GM10266 (cell line): ENCODE results near the gene TRABD.
"Not testable (repeated sequence)": the region's sequence is repeated elsewhere in the genome, so short reads cannot be mapped to it uniquely, and the experiment has no call there.

ENCODE experiments used
- DNase-seq: peaks from one replicate; pipeline ENCODE4 v3.0.0; 2012; ENCODE audit errors: extremely low spot score
- TF ChIP-seq, protein P1 (sequence below): IDR thresholded peaks from 2 replicates; pipeline ENCODE4 v1.5.1; 2012; ENCODE audit warnings: mild to moderate bottlenecking, low read depth; ENCODE audit not compliant: control insufficient read depth, insufficient read depth; ENCODE audit errors: missing control alignments

TRABD gene

DNA sequence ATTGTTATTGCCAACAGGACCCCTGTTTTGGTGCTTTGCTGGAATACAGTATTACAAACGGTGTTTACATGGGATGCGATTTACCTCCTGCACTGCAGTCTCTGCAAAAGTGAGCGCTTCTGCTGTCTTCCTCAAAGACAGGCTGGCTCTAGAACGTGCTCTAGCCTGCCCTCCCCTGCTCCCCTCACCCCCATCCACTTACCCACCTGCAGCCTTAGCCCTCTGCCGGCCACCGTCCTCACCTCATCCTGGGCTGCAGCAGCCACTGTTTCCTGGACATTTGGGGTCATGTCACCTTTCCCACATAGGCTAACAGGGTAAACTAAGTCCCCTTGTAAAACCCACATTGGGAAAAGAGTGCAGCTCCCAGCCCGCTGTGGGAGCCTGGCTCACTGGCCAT is 24.8 kb upstream of the TRABD start:
- no peak for DNase-seq
- TF ChIP-seq, protein P1, sequence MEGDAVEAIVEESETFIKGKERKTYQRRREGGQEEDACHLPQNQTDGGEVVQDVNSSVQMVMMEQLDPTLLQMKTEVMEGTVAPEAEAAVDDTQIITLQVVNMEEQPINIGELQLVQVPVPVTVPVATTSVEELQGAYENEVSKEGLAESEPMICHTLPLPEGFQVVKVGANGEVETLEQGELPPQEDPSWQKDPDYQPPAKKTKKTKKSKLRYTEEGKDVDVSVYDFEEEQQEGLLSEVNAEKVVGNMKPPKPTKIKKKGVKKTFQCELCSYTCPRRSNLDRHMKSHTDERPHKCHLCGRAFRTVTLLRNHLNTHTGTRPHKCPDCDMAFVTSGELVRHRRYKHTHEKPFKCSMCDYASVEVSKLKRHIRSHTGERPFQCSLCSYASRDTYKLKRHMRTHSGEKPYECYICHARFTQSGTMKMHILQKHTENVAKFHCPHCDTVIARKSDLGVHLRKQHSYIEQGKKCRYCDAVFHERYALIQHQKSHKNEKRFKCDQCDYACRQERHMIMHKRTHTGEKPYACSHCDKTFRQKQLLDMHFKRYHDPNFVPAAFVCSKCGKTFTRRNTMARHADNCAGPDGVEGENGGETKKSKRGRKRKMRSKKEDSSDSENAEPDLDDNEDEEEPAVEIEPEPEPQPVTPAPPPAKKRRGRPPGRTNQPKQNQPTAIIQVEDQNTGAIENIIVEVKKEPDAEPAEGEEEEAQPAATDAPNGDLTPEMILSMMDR: no peak

DNA sequence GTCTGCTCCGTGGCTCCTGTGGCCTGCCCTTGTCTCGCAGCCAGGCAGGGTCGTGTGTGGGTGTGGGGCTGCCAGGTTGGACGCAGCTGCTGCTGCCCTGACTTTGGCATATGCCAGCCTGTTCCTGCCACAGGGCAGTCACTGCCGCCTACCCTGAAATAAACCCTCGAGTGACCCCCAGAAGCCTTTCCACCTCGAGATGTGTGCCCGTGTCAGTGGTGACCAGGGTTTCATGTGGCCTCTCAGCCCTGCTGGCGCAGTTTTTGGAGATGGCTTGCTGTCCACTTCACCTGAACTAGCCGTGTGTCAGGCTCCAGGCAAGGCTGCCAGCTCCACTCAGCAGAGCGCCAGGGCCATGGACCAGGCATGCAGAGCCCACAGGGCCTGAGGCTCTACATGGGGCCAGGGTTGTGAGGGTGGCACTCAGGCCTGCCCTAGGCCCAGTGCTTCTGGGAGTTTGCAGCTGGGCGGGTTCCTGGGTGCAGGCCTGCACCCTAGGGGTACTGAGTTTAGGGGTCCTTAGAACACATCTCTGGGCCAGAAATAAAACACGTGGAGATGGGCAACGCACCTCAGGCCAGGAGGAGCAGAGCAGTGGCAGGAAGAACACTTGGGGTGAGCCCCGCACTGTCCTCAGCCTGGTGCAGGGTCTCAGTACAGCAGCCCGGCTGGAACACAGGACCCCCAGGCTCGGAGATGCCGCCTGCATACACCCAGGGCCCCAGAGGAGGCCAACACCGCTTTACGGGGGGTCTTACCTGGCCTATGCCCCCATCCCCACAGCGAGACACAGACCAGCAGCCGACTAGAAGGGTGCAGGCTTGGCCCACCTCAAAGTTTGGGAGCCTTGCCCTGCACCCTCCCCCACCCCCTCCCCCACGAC is 24.0 kb upstream of the TRABD start:
- no peak for DNase-seq
- TF ChIP-seq, protein P1: no peak

DNA sequence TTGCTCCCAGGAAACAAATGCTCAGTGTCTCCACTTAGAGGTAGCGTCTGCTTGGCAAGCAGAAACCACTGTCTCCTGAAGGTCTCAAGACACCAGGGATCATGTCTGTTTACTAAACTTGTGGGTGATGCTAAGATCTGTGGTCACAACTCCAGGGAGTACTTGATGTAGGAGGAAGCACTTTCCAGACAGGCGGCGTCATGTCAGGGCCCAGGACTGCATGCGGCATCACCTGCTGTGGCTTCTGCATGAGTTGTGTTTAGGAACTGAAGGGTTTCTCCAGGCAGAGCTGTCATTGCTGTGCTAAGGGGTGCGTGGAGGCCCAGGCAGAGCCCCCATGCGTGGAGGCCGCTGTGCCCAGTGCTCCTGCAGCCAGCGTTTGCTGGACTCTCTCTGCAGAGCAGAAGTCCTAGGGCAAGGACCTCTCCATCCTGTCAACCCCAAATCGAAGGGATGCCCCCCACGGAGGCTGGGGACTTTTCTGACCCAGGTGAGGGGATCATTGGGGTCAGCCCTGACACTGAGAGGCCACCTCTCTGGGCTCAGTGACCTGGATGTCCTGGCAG is 23.2 kb upstream of the TRABD start:
- DNase-seq: no peak
- TF ChIP-seq, protein P1: no peak

DNA sequence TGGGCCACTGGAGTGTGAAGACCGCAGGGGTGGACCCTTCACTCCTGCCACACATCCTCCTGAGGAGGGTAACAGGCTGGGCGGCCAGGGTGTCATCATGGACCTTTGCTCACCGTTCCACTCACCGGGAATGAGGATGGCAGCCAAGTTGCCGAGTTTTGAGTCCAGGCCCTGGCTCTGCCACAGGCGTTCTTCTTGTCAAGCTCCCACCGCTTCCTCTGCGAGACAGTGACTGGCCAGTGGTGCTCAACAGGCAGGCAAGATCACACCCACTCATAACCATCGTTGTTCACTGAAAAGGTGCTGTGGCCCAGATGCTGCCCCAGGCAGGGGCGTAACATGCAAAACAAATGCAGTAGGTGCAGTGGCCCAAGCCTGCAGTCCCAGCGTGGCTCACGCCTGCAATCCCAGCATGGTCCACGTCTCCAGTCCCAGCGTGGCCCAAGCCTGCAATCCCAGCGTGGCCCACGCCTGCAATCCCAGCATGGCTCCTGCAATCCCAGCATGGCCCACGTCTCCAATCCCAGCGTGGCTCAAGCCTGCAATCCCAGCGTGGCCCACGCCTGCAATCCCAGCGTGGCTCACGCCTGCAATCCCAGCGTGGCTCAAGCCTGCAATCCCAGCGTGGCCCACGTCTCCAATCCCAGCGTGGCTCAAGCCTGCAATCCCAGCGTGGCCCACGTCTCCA is 20.1 kb upstream of the TRABD start:
- no peak for DNase-seq
- TF ChIP-seq, protein P1: no peak

DNA sequence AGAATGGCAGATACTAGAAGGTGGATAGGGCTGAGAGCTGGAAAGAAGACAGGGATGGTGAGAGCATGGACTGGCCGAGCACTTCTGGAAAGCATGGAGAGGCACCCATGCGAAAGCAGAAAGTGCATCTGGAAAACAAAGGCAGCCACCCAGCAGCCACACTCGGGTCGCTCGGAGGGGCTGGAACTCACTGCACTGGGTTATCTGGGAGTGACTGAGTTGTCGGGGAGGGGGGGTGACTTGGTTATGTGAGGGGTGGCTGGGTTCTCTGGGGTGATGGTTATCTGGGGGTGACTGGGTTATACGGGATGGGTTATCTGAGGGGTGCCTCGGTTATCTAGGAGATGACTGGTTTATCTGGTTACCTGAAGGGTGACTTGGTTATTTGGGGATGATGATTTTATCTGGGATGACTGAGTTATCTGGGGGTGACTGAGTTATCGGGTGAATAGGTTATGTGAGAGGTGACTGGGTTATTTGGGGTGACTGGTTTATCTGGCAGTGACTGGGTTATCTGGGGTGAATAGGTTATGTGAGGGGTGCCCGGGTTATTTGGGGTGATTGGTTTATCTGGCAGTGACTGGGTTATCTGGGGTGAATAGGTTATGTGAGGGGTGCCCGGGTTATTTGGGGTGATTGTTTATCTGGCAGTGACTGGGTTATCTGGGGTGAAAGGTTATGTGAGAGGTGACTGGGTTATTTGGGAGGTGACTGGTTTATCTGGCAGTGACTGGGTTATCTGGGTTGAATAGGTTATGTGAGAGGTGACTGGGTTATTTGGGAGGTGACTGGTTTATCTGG is 17.8 kb upstream of the TRABD start:
- no peak for DNase-seq
- TF ChIP-seq, protein P1: no peak

DNA sequence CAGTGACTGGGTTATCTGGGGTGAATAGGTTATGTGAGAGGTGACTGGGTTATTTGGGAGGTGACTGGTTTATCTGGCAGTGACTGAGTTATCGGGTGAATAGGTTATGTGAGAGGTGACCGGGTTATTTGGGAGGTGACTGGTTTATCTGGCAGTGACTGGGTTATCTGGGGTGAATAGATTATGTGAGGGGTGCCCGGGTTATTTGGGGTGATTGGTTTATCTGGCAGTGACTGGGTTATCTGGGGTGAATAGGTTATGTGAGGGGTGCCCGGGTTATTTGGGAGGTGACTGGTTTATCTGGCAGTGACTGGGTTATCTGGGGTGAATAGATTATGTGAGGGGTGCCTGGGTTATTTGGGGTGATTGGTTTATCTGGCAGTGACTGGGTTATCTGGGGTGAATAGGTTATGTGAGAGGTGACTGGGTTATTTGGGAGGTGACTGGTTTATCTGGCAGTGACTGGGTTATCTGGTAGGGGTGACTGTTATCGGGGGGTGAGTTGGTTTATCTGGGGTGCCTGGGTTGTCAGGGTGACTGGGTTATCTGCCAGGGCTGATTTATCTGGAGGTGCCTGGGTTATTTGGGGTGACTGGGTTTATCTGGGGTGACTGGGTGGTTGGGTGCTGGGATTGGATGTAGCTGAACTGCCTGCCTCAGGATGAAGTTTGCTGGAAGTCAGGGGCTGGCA is 17.1 kb upstream of the TRABD start:
- not testable (repeated sequence) for DNase-seq
